Measurements from ENCODE around the gene PUS1.
"Not testable (repeated sequence)": the region's sequence is repeated elsewhere in the genome, so short reads cannot be mapped to it uniquely, and the experiment has no call there.

PUS1 gene

DNA sequence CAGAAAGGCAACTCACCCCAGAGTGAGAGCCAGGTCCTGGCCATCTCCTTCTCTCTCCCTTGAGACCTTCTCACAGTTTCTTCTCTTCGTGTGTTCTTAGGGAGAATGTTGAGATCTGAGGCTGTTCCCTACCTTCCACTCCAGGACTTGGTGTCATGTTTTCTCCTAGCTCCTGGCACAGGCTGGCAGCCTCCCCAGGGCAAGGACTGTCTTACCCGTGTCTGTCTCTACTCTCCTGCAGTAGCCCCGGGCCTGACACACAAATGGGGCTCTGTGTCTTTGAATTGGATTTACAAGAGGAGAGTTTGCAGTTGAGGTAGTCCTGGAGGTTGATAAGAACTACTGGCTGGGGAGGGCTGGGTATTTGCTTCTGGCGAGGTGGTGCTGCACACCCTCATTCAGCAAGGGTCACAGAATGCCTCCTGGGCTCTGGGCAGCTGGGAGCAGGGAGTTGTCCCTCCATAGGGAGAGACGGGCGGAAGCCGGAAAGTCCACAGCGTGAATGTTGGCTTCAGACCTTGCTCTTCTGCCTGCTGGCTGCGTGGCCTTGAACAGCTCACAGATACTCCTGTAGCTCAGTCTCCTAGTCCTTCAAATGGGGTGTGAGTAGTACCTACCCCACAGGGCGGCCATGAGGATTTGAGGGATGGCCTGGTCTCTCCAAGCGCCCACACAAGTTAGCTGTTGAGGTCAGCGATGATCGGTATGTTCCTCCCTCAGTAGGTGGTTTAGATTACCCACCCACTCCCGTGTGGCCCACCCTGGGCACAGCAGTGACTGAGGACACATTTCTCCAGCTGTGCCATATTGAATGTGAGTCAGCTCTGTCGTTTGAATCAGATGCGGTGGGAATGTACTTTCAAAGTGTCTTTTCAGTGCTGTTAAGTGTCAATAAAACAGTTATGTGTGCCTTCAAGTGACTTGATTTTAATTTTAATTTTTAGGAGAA, 30.8 kb downstream of the PUS1 start:
- no peak for DNase-seq (ENCODE audit: low read depth)

- DNase-seq (ENCODE audit: low read depth) = not testable (repeated sequence)
Measured at GRCh38 chr12:131960590-131961325, 31.7 kb downstream of the PUS1 start.

GRCh38 chr12:131961328-131961727, 32.3 kb downstream of the PUS1 start:
- DNase-seq (ENCODE audit: low read depth) = not testable (repeated sequence)

DNA sequence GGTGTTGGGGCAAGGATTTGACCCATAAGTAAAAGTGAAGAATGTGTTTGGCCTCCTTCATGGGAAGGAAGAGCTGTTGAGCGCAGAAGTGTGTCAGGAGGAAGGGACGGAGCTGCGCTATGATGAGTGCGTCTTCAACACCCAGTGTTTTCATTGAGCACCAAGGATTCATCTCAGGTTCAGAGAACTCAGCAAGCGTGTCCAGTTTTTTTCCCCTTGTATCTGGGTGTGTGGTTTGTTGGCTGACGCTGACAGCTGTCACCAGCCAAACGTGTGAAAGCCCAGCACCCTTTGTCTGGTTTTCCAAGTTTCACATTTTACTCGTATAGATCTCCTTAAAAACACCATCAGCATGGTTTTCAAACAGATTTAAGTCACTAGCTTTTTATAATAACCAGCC, 33.0 kb downstream of the PUS1 start:
- DNase-seq (ENCODE audit: low read depth) = no peak

- DNase-seq (ENCODE audit: low read depth) = no peak
Measured at GRCh38 chr12:131963381-131963780, 34.3 kb downstream of the PUS1 start.

- no peak for DNase-seq (ENCODE audit: low read depth)
Measured at GRCh38 chr12:131965073-131965472, 36.0 kb downstream of the PUS1 start.

DNA sequence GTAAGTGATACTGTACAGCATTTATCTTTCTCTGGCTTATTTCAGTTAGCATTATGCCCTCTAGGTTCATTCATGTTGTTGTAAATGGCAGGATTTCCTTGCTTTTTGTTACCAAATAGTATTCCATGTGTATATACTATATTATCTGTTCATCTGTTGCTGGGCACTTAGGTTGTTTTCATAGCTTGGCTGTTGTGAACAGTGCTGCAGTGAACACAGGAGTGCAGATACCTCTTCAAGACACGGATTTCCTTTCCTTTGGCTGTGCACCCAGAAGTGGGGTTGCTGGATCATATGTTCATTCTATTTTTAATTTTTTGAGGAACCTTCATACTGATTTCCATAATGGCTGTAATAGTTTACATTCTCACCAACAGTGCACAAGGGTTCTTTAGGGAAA, 42.1 kb downstream of the PUS1 start:
- DNase-seq (ENCODE audit: low read depth) = no peak

- DNase-seq (ENCODE audit: low read depth) = no peak
Measured at GRCh38 chr12:131975228-131975627, 46.2 kb downstream of the PUS1 start.

- DNase-seq (ENCODE audit: low read depth) = no peak
Measured at GRCh38 chr12:131979606-131980005, 50.5 kb downstream of the PUS1 start.

DNA sequence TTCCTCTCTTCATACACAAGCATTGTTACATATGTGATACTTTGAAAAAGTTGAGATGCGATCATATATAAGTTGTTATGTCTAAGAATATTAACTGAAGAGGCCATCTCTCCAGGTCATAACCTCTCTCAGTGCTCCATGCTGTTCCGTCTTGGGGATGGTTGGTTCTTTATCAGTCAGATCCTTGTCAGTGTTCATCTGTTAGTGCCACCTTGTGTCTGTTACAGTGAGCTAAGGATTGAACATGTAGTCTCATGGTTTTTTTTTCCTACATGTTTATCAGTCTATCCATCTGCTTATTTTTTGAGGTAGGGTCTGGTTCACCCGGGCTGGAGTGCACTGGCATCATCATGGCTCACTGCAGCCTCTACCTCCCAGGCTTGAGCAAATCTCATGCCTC, 51.2 kb downstream of the PUS1 start:
- DNase-seq (ENCODE audit: low read depth) = no peak

GRCh38 chr12:131981388-131981787, 52.3 kb downstream of the PUS1 start:
- DNase-seq (ENCODE audit: low read depth) = no peak

GRCh38 chr12:131982041-131982440, 53.0 kb downstream of the PUS1 start:
- no peak for DNase-seq (ENCODE audit: low read depth)

DNA sequence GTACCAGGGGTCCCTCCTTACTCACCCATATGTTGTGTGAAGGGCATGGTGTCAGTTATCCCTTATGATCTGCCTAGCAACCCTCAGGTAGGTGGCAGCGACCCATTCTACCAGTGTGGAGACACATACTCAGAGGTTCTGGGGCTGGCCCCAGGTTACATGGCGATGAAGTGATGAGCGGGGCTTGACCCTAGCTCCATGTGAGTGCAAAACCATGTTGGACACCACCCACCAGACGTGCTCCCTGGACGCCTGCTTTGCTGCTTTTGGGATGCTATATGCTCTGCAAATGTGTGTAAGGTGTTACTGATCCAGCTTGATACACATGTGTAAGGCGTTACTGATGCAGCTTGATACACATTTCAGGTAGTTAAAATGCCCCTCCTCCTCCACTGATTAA, 54.0 kb downstream of the PUS1 start:
- DNase-seq (ENCODE audit: low read depth) = no peak

DNA sequence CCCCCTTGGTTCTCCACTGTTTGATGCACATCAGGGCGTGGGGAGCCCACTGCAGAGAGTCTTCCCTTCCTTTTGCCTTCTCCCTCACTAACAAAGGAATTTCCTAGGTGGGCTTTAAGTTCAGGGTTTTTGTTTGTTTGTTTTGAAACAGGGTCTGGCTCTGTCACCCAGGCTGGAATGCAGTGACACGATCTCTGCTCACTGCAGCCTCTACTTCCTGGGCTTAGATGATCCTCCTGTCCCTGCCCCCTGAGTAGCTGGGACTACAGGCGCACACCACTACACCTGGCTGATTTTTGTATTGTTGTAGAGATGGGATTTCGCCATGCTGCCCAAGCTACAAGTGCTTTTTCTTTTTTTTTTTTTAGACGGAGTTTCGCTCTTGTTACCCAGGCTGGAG, 54.5 kb downstream of the PUS1 start:
- no peak for DNase-seq (ENCODE audit: low read depth)

DNA sequence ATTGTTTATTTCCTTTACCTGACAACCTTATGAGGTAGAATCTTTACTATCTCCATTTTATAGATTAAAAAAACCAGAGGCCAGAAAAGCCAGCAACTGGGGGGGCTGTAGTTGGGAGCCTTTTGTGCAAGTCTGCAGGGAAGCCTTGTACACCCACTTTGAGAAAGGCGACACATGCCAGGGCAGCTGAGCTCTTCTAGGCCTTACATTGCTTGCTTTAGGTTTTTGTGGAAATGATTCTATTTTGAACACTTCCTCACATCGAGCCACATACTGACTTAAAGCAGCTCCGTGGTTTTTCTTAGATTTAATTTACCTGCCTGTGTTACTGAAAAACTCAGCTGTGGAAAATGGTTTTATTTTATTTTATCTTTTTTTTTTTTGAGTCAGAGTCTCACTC, 55.3 kb downstream of the PUS1 start:
- no peak for DNase-seq (ENCODE audit: low read depth)

GRCh38 chr12:131985510-131985875, 56.4 kb downstream of the PUS1 start:
- DNase-seq (ENCODE audit: low read depth) = not testable (repeated sequence)

- DNase-seq (ENCODE audit: low read depth) = no peak
Measured at GRCh38 chr12:131986361-131986760, 57.3 kb downstream of the PUS1 start.

DNA sequence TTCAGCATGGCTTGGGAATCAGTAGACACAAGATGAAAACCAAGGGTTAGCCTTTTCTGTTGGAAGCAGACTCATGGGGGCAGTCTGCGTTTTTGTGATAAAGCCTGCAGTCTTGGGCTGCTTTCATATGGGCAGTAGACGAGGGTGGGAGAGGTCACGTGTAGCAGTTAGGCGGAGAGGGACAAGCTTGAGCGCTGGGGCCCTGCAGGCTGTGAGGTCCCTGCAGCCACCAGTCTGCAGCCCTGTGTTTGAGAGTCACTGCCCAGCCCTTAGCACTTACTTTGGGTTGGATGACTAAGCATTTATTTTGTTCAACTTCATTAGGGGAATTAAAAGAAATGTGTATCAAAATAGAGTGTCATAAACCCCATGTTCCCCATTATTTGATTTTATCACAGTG, 57.8 kb downstream of the PUS1 start:
- no peak for DNase-seq (ENCODE audit: low read depth)

DNA sequence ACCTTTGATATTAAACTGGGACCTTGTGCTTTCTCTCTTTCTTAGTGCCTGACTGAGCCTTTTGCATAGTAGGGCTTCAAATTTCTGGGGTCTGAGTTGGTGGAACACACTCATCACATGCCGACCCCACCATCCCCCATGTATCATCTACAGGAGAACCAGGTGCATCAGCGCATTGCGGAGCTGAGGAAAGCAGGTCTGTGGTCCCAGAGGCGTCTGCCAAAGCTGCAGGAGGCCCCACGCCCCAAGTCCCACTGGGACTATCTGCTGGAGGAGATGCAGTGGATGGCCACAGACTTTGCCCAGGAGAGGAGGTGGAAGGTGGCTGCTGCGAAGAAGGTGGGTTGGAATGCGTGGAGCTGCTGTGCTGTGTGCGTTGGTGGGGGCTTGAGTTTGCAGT, 58.5 kb downstream of the PUS1 start:
- DNase-seq (ENCODE audit: low read depth) = no peak

GRCh38 chr12:131988054-131988796, 59.1 kb downstream of the PUS1 start:
- DNase-seq (ENCODE audit: low read depth) = no peak

DNA sequence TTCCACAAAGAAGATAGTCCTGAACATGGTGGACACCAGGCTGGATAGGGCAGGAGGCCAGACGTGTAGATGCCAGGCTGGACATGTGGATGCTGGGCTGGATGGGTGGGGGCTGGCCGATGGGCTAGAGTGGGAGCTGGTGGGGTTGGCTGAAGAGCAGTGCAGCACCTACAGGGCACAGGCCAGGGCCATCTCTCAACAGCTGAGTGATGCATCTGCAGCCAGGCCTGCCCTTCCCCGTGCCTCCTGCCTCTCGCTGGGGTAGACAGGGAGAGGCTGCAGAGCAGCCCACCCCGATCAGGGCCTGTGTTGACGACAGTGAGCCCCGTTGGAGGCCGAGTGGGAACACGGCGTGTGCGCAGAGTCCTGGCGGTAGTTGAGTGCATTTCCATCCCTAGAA, 59.9 kb downstream of the PUS1 start:
- DNase-seq (ENCODE audit: low read depth) = no peak
